GM19043 (cell line): Measurements from ENCODE around the gene VEZT.
"Not testable (repeated sequence)": the region's sequence is repeated elsewhere in the genome, so short reads cannot be mapped to it uniquely, and the experiment has no call there.

Source experiments
- ATAC-seq: cut with Tn5 transposase; IDR thresholded peaks from one replicate; pipeline ENCODE4 v1.9.1; 2021; ENCODE audit warnings: low read depth; ENCODE audit not compliant: unreplicated experiment

VEZT gene

DNA sequence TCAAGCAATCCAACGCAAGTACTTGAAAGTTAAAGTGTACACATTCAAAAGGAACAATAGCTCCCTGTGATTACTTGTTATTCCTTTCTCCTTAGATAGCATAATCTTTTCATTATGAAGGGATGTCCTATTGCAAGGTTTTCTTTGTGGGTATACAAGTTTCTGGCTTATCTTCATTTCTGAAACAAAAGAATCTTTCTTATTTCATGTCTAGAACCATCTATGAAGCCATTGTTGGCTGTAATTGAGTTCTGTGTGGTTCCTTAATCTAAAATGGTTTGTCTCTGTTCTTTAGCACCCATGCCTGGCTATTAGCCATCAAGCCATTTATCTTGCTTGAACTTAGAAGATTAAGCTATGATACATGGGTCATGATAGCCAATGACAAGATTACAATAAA, 95.0 kb downstream of the VEZT start:
- no peak for ATAC-seq

DNA sequence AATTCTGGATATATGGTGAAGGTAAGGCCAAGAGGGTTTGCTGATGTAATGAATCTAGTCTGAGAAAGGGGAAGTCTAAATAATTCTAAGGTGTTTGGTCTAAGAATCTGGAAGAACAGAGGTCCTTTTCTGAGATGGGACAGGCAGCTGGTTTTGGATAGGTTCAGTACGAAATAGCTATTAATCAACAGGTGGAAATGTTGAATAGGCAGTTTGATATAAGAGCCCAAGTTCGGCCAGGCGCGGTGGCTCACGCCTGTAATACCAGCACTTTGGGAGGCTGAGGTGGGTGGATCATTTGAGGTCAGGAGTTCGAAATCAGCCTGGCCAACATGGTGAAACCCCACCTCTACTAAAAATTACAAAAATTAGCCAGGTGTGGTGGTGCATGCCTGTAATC, 97.1 kb downstream of the VEZT start:
- not testable (repeated sequence) for ATAC-seq

DNA sequence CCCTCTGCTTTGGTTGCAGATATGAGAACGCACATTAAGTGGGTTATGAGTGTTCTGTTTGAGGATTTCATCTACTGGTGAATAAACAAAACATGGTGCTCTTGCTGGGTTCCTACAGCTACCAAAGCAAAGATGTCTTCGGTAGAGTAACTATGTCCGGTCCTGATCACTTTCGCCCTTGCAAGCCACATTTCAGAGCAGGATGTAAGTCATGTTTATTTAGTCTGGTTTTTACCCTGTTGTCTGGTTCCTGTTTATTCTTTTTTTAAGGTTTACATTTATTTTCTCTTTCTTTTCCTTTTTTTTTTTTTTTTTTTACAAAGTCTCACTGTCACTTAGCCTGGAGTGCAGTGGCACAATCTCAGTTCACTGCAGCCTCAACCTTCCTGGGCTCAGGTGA, 99.2 kb downstream of the VEZT start:
- ATAC-seq: no peak

DNA sequence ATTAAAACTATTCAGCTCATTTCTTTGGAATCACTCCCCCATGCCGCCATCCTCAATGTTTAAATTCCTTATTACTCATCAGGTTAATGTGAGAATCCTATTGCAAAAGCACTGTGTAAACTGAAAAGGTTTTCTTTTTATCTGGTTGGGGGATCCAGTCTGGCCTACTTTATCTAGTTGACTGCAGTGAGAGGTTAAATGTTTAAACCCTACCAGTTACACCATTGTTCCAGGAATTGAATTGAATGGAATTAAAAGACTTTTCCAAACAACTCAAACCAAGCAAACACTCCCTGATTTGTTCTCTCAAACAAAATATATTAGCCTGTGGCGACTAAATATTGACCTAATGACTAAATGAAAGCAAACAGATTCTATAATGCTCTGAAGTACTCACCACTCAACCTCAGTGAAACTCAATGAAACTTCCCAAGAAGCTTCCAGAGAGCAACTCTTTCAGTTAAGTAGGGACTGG, 100.5 kb downstream of the VEZT start:
- ATAC-seq: no peak

DNA sequence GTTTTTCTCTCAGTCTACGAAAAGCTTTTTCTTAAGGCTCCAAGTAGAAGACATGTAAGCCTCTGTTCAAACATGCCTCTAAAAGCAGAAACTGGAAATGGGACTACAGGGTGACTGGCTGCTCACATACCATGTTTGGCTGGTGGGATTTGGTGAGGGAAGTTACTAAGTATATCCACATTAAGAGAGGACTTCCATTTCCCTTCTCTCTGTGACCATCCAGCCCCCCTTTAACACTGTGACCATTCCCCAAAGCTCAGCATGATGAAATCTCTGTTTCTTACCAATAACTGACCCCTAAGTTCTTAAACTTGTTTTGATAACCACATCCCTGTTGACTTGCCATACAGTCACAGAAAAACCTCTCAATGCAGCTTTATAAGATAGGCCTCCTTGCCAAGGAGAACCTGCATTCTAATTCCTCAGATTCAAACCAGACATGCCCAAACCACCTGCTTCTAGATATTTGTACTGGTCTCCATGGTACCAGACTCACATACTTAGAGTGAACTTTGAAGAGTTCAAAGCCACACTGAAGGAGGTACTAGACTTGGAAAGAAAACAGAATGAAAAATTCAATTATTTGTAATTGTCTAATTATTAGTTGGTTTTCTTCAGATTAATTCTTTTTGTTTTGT, 102.2 kb downstream of the VEZT start:
- no peak for ATAC-seq

DNA sequence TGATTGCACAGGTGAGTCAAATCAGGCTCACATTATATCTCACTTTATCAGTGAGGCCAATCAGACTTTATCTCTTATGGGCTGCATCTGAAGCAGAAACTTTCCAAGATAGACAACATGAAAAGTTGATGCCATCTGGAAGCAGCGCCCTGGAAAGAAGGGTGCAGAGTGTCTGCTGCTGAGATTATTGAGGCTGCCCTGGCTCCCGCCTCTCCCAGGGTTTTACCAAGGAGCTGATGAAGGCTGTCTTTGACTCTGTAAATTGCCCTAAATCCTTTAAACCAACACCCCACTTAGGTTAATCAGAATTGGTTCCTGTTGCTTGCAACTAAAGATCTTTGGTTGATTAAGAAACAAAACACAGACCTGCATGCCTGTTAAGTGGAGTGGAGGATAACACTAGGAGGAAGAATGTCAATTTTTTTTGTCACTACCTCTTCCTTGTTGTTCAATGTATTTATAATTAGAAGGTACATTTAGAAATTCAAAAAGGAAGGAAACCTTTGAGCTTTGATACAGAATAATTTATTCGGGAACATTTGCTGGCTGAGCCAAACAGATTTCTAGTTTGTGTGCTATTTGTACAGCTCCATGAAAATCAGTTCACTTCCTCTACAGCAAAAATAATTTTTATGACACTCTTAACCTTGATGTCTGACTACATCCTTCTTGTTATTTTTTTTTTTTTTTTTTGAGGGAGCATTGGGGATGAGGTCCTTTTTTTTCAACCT, 104.1 kb downstream of the VEZT start:
- no peak for ATAC-seq

DNA sequence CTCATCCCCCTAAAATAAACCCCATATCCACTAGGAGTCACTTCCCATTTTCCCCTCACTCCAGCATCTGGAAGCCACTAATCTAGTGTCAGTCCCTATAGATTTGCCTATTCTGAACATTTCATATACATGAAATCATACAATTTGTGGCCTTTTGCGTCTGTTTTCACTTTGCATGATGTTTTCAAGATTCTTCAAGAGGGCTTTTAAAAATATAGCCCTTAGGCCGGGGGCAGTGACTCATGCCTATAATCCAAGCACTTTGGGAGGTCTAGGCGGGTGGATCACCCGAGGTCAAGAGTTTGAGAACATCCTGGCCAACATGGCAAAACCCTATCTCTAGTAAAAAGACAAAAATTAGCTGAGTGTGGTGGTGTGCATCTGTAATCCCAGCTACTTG, 104.7 kb downstream of the VEZT start:
- no peak for ATAC-seq

DNA sequence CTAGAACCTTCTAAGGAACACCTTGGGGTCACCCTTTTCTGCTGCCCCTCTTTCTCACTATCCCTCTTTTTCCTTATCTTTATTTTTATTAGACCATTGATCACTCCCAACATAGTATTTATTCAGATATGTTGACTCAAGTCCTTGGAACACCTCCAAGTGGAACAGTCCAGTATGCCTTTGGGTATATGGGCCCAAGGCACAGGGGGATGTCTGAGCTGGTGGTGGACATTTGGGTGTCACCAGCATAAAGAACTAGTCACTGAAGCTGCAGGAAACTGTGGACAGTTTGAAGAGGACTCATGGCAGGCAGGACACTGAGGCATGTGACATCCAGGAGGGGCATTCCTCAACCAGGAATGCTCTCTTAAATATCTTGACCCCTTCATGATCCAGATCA, 105.6 kb downstream of the VEZT start:
- no peak for ATAC-seq

DNA sequence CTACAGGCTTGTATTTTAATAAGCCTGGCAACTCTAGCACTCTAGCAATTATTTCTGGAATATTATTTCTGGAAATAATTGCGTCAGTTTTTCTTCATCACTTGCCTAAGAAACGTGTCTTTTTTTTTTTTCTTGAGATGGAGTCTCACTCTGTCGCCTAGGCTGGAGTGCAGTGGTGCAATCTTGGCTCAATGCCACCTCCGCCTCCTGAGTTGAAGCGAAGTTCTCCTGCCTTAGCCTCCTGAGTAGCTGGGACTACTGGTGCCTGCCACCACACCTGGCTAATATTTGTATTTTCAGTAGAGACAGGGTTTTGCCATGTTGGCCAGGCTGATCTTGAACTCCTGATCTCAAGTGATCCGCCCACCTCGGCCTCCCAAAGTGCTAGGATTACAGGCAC, 106.6 kb downstream of the VEZT start:
- not testable (repeated sequence) for ATAC-seq

DNA sequence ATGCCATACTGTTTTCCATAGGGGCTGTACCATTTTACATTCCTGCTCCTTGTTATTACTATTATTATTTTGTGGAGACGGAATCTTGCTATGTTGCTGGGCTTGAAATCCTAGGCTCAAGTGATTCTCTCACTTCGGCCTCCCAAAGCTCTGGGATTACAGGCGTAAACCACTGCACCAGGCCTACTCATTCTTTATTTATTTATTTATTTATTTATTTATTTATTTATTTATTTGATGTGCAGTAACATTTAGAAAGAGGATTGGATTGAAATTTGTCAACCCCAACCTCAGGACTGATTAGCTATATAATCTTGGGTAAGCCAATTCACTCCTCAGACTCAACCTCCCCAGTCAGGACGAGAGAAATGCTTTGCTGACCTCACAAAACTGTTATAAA, 107.9 kb downstream of the VEZT start:
- no peak for ATAC-seq

DNA sequence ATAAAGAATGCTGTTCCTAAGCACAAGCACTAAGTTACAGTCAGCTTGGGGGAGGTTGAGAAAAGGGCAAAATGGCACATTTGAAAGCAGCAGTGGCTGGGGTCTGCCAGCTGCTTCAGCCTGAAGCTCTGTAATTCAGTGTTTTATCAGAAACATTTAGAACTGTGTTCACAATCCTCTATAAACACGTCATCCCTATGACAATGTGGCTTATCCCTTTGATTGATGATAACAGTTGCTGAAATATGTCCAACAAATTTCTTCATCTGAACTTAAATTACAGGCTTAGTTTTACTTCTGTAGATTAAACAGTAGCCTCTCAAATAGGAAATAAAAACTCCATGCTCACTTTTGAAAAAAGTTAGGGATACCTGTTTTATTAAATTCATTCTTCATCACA, 108.8 kb downstream of the VEZT start:
- no peak for ATAC-seq

DNA sequence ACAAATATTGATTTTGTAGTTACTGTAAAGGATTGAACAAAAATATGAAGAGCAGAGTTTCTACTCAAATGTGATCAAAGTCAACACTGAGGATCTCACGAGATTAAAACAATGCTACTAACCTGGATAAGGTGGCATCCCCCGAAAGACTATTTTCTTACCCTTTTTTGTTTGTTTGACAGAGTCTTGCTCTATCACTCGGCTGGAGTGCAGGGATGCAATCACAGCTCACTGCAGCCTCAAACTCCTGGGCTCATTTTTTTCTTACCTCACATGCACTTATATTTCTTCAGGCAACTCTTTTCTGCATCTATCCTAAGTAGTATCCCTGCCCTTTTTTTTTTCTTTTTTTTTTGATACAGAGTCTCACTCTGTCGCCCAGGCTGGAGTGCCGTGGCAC, 109.2 kb downstream of the VEZT start:
- no peak for ATAC-seq

DNA sequence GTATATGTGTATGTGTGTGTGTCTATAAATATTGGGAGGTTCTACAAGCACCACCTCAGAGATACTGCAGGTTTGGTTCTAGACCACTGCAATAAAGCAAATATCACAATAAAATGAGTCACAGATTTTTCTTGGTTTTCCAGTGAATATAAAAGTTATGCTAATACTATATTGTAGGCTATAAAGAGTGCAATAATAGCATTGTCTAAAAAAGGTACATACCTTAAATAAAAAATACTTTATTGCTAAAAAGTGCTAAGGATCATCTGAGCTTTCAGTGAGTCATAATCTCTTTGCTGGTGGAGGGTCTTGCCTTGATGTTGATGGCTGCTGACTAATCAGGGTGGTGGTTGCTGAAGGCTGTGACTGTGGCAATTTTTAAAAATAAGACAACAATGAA, 111.1 kb downstream of the VEZT start:
- no peak for ATAC-seq

DNA sequence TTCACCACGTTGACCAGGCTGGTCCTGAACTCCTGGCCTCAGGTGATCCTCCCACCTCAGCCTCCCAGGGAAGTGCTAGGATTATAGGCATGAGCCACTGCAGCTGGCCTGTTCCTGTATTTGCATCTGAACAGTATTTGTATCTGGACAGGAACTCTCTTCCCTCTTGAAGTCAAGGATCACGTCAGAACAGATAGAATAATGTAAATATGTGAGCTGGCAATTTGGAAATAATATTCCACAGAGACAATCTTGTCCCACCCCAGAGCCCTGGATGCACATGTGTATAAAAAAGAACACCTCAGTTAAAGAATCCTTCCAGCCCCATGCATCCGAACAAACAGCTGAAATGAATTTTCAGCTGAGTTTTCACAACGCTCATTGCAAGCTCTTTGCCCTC, 118.3 kb downstream of the VEZT start:
- no peak for ATAC-seq

DNA sequence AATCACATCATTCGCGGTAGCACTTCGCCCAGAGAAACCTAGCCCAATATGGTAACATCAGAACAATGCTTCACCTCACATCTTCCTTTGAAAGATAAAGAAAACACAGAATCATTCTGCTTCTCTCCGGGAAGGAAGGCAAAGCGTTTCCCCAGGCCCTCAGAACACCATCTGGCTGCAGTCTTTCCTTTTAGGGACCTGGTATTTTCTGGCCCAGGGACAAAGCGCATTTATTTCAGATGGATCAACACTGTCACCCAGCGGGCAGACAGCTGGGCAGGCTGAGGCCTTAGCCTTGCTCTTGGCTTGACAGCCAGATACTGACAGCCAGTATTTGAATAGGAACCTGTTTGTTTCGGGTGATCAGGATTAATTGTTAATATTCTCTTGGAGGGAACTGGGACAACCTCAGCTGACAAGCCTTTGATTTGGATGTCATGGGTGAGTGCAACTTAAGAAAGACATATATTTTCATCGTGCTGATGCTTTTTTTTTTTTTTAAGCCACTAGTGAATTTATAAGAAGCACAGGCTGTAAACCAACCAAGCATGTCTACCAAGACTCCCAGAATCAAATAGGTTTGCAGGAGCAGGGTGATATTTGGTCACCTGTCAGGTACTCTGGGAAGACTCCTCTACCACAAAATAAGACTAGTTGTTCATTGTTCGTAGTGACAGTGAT, 118.9 kb downstream of the VEZT start:
- ATAC-seq: no peak

DNA sequence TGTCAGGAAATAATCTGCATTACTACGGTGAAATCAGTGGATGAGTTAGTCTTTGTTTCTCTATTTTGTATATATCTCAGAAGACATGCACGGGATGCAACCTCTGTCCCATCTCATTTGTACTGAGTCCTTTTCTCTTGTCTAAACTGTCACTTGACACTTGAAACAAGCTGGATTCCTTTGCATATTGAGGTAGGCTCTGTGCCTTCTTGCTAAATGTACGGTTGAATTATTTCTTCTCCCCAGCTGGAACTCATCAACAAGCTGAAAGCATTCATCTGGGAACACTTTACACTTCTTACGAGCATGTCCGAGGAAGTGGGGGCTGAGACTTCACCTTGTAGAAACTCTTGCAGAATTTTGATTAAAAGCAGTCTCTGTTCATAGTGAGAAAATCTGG, 119.5 kb downstream of the VEZT start:
- ATAC-seq: no peak

DNA sequence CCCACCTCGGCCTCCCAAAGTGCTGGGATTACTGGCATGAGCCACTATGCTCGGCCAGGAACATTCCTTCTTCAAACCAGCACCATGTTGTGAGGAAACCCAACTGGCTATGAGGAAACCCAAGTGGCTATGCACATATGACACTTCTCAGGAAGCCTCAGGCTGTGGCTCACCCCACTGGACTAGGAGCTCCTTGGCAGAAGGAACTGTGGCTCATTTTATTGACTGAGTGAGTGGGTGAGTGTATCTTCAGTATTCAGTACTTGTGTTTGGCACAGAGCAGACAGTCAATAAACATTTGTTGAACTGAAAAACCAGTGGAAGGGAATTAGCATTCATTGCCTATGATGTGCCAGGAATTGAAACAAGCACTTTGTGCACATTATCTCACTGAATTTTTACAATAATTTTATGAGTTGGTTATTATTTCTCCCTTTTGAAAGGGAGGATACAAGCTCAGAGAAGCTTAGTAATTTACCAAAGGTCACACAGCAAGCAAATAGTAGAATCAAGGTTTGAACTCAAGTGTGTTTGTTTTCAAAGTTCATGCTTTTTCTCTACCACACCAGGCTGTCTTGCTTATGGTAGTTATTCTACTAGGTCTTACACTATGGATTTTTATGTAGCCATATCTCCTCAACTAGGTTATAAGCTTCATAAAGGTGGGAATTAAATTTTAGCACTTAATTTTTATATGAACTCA, 121.6 kb downstream of the VEZT start:
- ATAC-seq: no peak

DNA sequence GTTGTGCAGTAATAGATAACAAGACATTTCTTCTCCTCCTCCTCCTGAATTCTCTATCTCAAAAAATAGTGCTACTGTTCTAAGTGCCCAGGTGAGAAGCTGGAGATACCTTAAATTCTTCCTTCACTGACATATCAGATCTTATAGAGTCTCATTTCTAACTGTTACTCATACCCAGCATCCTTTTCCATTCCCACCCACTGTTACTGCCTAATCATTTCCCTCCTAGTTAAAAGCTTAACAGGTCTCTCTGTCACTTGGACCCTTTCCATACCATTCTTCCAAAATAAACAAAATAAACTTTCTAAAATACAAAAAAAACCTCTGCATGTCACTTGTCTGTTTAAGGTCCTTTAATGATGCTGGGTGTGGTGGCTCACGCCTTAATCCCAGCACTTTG, 124.4 kb downstream of the VEZT start:
- ATAC-seq: no peak

DNA sequence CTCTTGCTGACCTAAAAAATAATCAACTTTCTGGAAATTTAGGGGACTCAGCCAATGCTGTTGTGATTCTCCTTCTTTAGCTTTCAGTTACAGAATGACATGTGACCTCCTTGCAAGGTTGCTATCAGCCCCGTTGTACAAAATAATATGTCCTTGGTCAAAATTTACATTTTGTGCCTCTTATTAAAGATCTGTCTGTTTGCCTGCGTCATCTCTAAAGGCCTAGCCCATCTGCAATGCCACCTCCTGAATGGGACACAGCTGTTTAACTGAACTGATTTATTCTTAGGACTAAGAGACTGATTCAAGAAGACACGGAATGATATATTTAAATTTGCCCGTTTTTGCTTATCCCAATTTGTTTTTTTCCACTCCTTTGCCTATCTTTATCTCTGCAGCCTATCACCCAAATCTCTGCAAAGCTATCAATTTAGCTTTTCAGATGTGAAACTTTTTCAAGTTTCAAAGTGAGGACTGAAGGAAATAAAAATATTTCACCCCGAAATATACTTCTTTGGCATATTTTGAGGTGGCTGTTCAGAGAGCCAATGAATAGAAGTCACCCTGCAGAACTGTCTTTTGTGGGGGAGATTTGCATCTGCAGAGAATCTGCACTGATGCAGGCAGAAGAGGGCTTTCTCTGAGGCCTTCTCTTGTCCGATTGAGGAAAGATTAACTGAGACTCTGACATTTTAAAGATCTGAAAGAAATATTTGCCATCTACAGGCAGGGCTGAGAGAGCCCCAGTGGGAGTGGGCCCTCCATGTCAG, 126.0 kb downstream of the VEZT start:
- no peak for ATAC-seq

DNA sequence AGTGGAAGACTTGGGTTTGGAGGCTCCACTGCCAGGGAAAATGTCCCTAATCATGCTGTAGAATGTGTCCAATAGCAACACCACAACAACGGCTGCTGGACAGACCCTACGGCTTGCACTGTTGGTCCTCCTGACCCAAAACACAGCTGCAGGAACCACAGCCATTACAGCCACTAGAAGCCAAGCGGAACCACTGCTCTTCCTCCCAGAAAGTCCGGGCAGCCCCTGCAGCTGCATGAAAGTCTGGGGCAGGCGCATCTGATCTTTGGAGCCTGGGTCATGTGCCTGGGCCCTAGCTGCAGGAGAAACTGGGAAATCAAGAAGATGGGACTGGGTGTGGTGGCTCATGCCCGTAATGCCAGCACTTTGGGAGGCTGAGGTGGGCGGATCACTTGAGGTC, 131.7 kb downstream of the VEZT start:
- ATAC-seq: no peak

DNA sequence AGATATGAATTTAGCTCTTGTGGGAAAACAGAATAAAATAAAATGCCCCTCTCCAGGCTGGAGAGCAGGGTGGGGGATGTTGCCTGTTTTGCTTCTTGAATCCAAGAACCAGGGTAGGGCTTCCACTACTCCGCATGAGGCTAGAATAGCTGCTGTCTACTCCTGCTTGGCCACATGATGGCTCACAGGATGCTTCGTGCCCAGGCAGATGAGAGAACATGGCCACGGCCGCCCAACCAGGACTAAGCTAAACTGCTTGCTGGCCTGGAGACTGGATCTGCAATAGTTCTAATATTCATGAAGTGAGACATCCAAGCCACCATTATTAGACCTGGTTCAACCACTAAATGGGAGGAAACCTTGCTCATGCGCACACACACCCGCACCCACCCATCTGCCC, 134.1 kb downstream of the VEZT start:
- ATAC-seq: no peak
